SK-N-SH (cell line): ENCODE data around the gene ELOVL1. TPM values are rescaled to one million over a fixed set of nuclear protein-coding genes. Genes with fewer than 3 reads are reported as not detected.

ENCODE experiments used
- CTCF ChIA-PET: fragments of 300-600, 350-600 bp; formaldehyde crosslinking; extraction: SDS; loops from one replicate; lab custom pipeline; 2021; lab: Yijun Ruan, JAX
- POLR2A ChIA-PET: fragments of 350-600 bp; sonication (Branson Sonifier 250); formaldehyde crosslinking; extraction: SDS; loops from one replicate; lab custom pipeline; 2020; ENCODE audit warnings: antibody characterized with exemption, inconsistent platforms; lab: Yijun Ruan, JAX
- DNase-seq: peaks from one replicate; pipeline ENCODE4 v3.0.0; 2012
- H2AFZ ChIP-seq: fragments of 200-600 bp; sonication (generic); 2 replicates; pipeline ENCODE4 v1.8.1; 2016; ENCODE audit warnings: antibody characterized with exemption, mild to moderate bottlenecking, low read depth
- H3F3A ChIP-seq: fragments of 200-600 bp; sonication (generic); replicated peaks from 2 replicates; pipeline ENCODE3; 2016; ENCODE audit warnings: antibody characterized with exemption, mild to moderate bottlenecking; ENCODE audit not compliant: insufficient read depth
- H3K27ac ChIP-seq, 2 experiments: fragments of 200-500 bp in 1 of 2; fragments of 200-600 bp in 1 of 2; sonication (Bioruptor generic) in 1 of 2; sonication (generic), shearing (Covaris generic) in 1 of 2; 2 replicates each; pipeline versions ENCODE4 v1.5.1 to v1.6.1; 2014 to 2016; ENCODE audit warnings: low read depth in 2 of 2, inconsistent platforms in 1 of 2, low read length in 1 of 2, mild to moderate bottlenecking in 1 of 2, mixed read lengths in 1 of 2
- H3K27me3 ChIP-seq: fragments of 200-600 bp; sonication (generic), shearing (Covaris generic); 2 replicates; pipeline ENCODE4 v1.6.1; 2016; ENCODE audit warnings: mixed run types; ENCODE audit not compliant: insufficient read depth
- H3K36me3 ChIP-seq, 2 experiments: fragments of 200-500 bp in 1 of 2; fragments of 200-600 bp in 1 of 2; sonication (Bioruptor generic) in 1 of 2; sonication (generic) in 1 of 2; replicated peaks in 1 of 2; 2 replicates each; pipeline versions ENCODE3 to v1.5.1; 2014 to 2016; ENCODE audit warnings: low read length in 1 of 2, mild to moderate bottlenecking in 1 of 2; ENCODE audit not compliant: insufficient read depth in 2 of 2, control insufficient read depth in 1 of 2
- H3K4me1 ChIP-seq, 2 experiments: fragments of 200-500 bp in 1 of 2; fragments of 200-600 bp in 1 of 2; sonication (Bioruptor generic) in 1 of 2; sonication (generic), shearing (Covaris generic) in 1 of 2; 2 replicates each; pipeline versions ENCODE4 v1.5.1 to v1.6.1; 2014 to 2016; ENCODE audit warnings: low read depth in 1 of 2, low read length in 1 of 2, mixed run types in 1 of 2; ENCODE audit not compliant: insufficient read depth in 2 of 2, control insufficient read depth in 1 of 2
- H3K4me2 ChIP-seq: fragments of 200-600 bp; sonication (generic), shearing (Covaris generic); 2 replicates; pipeline ENCODE4 v1.6.1; 2017; ENCODE audit warnings: mixed run types
- H3K4me3 ChIP-seq, 2 experiments: fragments of 200-500 bp in 1 of 2; fragments of 200-600 bp in 1 of 2; sonication (Bioruptor generic) in 1 of 2; sonication (generic), shearing (Covaris generic) in 1 of 2; 2 replicates each; pipeline versions ENCODE4 v1.5.1 to v1.8.1; 2014 to 2016; ENCODE audit warnings: low read depth in 2 of 2, inconsistent platforms in 1 of 2, low read length in 1 of 2, mild to moderate bottlenecking in 1 of 2, mixed read lengths in 1 of 2, moderate library complexity in 1 of 2
- H3K79me2 ChIP-seq: fragments of 200-600 bp; sonication (generic); 2 replicates; pipeline ENCODE4 v1.8.1; 2017; ENCODE audit warnings: mild to moderate bottlenecking; ENCODE audit not compliant: insufficient read depth
- H3K9ac ChIP-seq: fragments of 200-600 bp; sonication (generic); 2 replicates; pipeline ENCODE4 v1.6.1; 2017; ENCODE audit warnings: mixed run types
- H3K9me2 ChIP-seq: fragments of 200-600 bp; sonication (generic); 2 replicates; pipeline ENCODE4 v1.6.1; 2017; ENCODE audit warnings: mixed run types
- H3K9me3 ChIP-seq: fragments of 200-600 bp; sonication (generic); 2 replicates; pipeline ENCODE4 v1.6.1; 2017; ENCODE audit warnings: mixed run types, mild to moderate bottlenecking, moderate library complexity
- H4K20me1 ChIP-seq: fragments of 200-600 bp; sonication (generic); 2 replicates; pipeline ENCODE4 v1.6.1; 2017; ENCODE audit warnings: mild to moderate bottlenecking, mixed run types; ENCODE audit not compliant: insufficient read depth
- CTCF ChIP-seq: fragments of 200-600 bp; sonication (generic); IDR thresholded peaks from 2 replicates; pipeline ENCODE4 v1.6.1; 2017; ENCODE audit warnings: antibody characterized with exemption, mild to moderate bottlenecking, moderate library complexity
- GATA2 ChIP-seq: sonication (generic); formaldehyde crosslinking; IDR thresholded peaks from 2 replicates; pipeline ENCODE4 v1.5.0; 2020; ENCODE audit warnings: mild to moderate bottlenecking, missing genetic modification reagents
- MAX ChIP-seq: IDR thresholded peaks from 2 replicates; pipeline ENCODE4 v1.4.0; 2012; ENCODE audit warnings: low read depth
- MXI1 ChIP-seq: IDR thresholded peaks from 2 replicates; pipeline ENCODE4 v1.6.1; 2012; ENCODE audit warnings: mild to moderate bottlenecking, low read depth, low read length, improper control_type of control experiment
- NFIC ChIP-seq: IDR thresholded peaks from 2 replicates; pipeline ENCODE4 v1.4.0; 2012; ENCODE audit warnings: borderline replicate concordance
- NRF1 ChIP-seq: IDR thresholded peaks from 2 replicates; pipeline ENCODE4 v1.6.1; 2012; ENCODE audit warnings: low read depth, mild to moderate bottlenecking, low read length
- PBX3 ChIP-seq: IDR thresholded peaks from 2 replicates; pipeline ENCODE4; 2012
- RAD21 ChIP-seq: IDR thresholded peaks from 2 replicates; pipeline ENCODE4 v1.6.1; 2012; ENCODE audit warnings: mild to moderate bottlenecking, low read length
- REST ChIP-seq: IDR thresholded peaks from 2 replicates; pipeline ENCODE4 v1.6.1; 2012; ENCODE audit warnings: mild to moderate bottlenecking, low read depth, low read length, moderate library complexity
- USF2 ChIP-seq: fragments of 150-350 bp; IDR thresholded peaks from 2 replicates; pipeline ENCODE4 v1.6.1; 2017; ENCODE audit warnings: antibody characterized with exemption, low read length, low read depth, borderline replicate concordance
- YY1 ChIP-seq: IDR thresholded peaks from 2 replicates; pipeline ENCODE4 v1.4.0; 2012; ENCODE audit warnings: low read depth, mild to moderate bottlenecking
- WGBS: methylation state at CpG from one replicate; pipeline ENCODE4 v1.1.6; 2017; ENCODE audit warnings: low lambda C conversion rate; 5-methylcytosine and 5-hydroxymethylcytosine counted together
- polyA plus RNA-seq, 3 experiments: library from polyadenylated mRNA; depleted of rRNA; stranded (reverse); fragments of >200 nt; gene quantifications; 2 replicates each; pipeline ENCODE4 v1.2.3, GENCODE V29; 2012

The ELOVL1 gene
- polyA plus RNA-seq, 1 of the 3 experiments (the other 2 are of a cell fraction), result 127 TPM

GRCh38 chr1:43350976-43351375, 16.8 kb downstream of the ELOVL1 start:
- Histone ChIP-seq H3K4me1 (peaks cover 12 to 13% of the 10 kb centered on the region in 2 experiments; a peak in 2 of 4 replicates), H4K20me1 (no peaks in the 10 kb centered on the region), H3K27ac (no peak overlapping the region), H3F3A (peaks cover 10% of the 10 kb centered on the region), H3K36me3 (no peaks in the 10 kb centered on the region), H3K27me3 (no peaks in the 10 kb centered on the region), H3K4me3 (no peak overlapping the region), H3K4me2 (no peak overlapping the region), H2AFZ (no peak overlapping the region), H3K9ac (no peak overlapping the region), H3K9me2 (no peaks in the 10 kb centered on the region), H3K9me3 (no peaks in the 10 kb centered on the region), H3K79me2 (no peaks in the 10 kb centered on the region)
- DNase-seq, result no peak
- CTCF ChIA-PET, result interaction anchor here (1.1 kb wide), 1 partner anchor 13 kb away, joined by 4 read pairs; no protein-coding TSS in a partner anchor
- TF ChIP-seq YY1 (no peak), GATA2 (CRISPR knock-in tag) (no peak), USF2 (no peak), CTCF (no peak), REST (no peak), NRF1 (no peak), MAX (no peak), PBX3 (no peak), RAD21 (no peak), MXI1 (no peak), NFIC (no peak)
- WGBS, result 93% methylated on average over 1 of the region's 1 CpG
- POLR2A ChIA-PET, result no interaction called here
